CD4-positive, CD25-positive, alpha-beta regulatory T cell (primary cell): ENCODE data around the gene RABL3. TPM values are rescaled to one million over a fixed set of nuclear protein-coding genes. Genes with fewer than 3 reads are reported as not detected.
"Not testable (repeated sequence)": the region's sequence is repeated elsewhere in the genome, so short reads cannot be mapped to it uniquely, and the experiment has no call there.

ENCODE experiments used
- ATAC-seq, 2 donors: fragments of 150-1000 bp; cut with Tn5 transposase; one replicate each; pipeline ENCODE4 v1.10.0; 2021; ENCODE audit warnings: low read depth in 2 of 2, moderate number of reproducible peaks in 2 of 2, moderate library complexity in 1 of 2
- DNase-seq, 3 donors: peaks; one replicate each; pipeline versions ENCODE4 v3.0.0 to v3.0.0-alpha.2; 2012 to 2022; ENCODE audit warnings: mixed read lengths in 1 of 3
- H3K27ac ChIP-seq: one replicate; pipeline ENCODE4 v1.7.0; 2013; ENCODE audit warnings: mild to moderate bottlenecking, low read length; ENCODE audit not compliant: insufficient read depth, poor library complexity, severe bottlenecking
- H3K27me3 ChIP-seq: one replicate; pipeline ENCODE4 v1.7.0; 2013; ENCODE audit warnings: low read length; ENCODE audit not compliant: control insufficient read depth, insufficient read depth
- H3K36me3 ChIP-seq: one replicate; pipeline ENCODE4 v1.7.0; 2013; ENCODE audit warnings: mild to moderate bottlenecking, low read length, moderate library complexity; ENCODE audit not compliant: control insufficient read depth, insufficient read depth
- H3K4me1 ChIP-seq: 2 replicates; pipeline ENCODE4 v1.7.0; 2013; ENCODE audit warnings: mild to moderate bottlenecking, low read length; ENCODE audit not compliant: insufficient read depth, control insufficient read depth, poor library complexity, severe bottlenecking
- H3K4me3 ChIP-seq: one replicate; pipeline ENCODE4 v1.7.0; 2013; ENCODE audit warnings: low read depth, mild to moderate bottlenecking, low read length, moderate library complexity
- H3K9me3 ChIP-seq, 2 experiments: 1 replicate in 1 of 2; 2 replicates in 1 of 2; pipeline ENCODE4 v1.7.0; 2013; ENCODE audit warnings: low read length in 2 of 2, mild to moderate bottlenecking in 1 of 2, moderate library complexity in 1 of 2; ENCODE audit not compliant: control insufficient read depth in 2 of 2
- H3K27ac Mint-ChIP-seq, 3 donors: one replicate each; pipeline ENCODE4 v1.8.0; 2020 to 2022; ENCODE audit warnings: mild to moderate bottlenecking in 3 of 3, mixed read lengths in 3 of 3, moderate library complexity in 2 of 3
- H3K27me3 Mint-ChIP-seq: one replicate; pipeline ENCODE4 v1.8.0; 2022; ENCODE audit warnings: mild to moderate bottlenecking, mixed read lengths
- H3K36me3 Mint-ChIP-seq: one replicate; pipeline ENCODE4 v1.8.0; 2020; ENCODE audit warnings: mixed read lengths
- H3K4me1 Mint-ChIP-seq, 4 donors: one replicate each; pipeline ENCODE4 v1.8.0; 2020 to 2022; ENCODE audit warnings: mixed read lengths in 4 of 4, mild to moderate bottlenecking in 1 of 4
- H3K4me3 Mint-ChIP-seq, 4 donors: one replicate each; pipeline ENCODE4 v1.8.0; 2020 to 2022; ENCODE audit warnings: mild to moderate bottlenecking in 4 of 4, mixed read lengths in 4 of 4, moderate library complexity in 3 of 4
- H3K9me3 Mint-ChIP-seq, 7 donors: one replicate each; pipeline ENCODE4 v1.8.0; 2020 to 2022; ENCODE audit warnings: mixed read lengths in 7 of 7, mild to moderate bottlenecking in 3 of 7, moderate library complexity in 2 of 7
- polyA plus RNA-seq, 4 donors: library from polyadenylated mRNA; unstranded; fragments of 300-500 nt; fragmentation: Illumina TruSeq; gene quantifications; one replicate each; pipeline ENCODE4 v1.2.3, GENCODE V29; 2021
- total RNA-seq: library from RNA; stranded (reverse); gene quantifications from one replicate; pipeline ENCODE4 v1.2.3, GENCODE V29; 2022

Gene RABL3
- 16.3 TPM for total RNA-seq
- polyA plus RNA-seq = 10 to 100 TPM; 45.5 to 53.0 (median 48.8) TPM

DNA sequence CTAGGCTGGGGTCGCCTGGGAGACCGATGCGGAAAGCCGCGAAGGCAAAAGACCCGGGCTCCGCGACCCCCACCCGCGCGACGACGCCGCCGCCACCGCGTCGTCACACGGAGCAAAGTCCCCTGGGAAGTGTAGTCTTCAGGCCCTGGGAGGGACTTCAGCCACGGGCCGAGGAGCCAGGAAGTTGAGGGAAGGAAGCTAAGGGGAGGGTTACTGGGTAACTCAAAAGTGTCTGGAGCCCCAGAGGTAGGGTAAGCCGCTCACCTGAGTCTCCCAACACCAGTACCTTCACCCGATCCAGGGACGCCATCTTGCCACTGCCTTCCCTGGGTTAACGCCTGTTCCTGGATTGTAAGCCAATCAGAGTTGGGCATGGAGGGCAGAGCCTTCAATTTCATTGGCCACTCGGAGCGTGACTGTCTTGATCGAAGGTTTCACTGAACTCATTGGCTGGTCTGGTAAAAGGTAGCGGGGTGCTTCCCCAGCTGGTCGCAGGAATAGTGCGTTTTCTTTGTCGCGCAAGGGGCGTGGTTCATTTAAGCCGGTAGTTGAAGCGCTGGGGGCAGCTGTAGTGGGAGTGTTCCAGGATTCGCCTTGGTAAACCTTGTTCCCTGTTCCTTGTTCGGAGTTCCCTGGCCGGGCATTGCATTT lies at the start of gene RABL3, which contains the start of gene GTF2E1:
Gene RABL3, minus strand, starts transcription at position 319 of the 651 bp plus-strand sequence. Its CDS starts 9 bp downstream, at position 310.
Gene GTF2E1, plus strand, starts transcription at position 547 of the 651 bp plus-strand sequence. CDS start 7,809 bp downstream, outside the sequence.
- H3K36me3 Mint-ChIP-seq = peaks cover 4% of the 10 kb centered on the region
- H3K9me3 Mint-ChIP-seq = peaks cover 0 to 3% (median 0%) of the 10 kb centered on the region in 7 donors
- H3K27ac Mint-ChIP-seq = peak within 1 kb of the TSS; percentile 82 to 98 (median 97)
- H3K36me3 ChIP-seq = peaks cover 2% of the 10 kb centered on the region
- H3K27me3 Mint-ChIP-seq = no peaks in the 10 kb centered on the region
- peak within 1 kb of the TSS; percentile 93 to 96 (median 94) for H3K4me3 Mint-ChIP-seq
- H3K27ac ChIP-seq = peak within 1 kb of the TSS; percentile 99
- H3K4me3 ChIP-seq = peak within 1 kb of the TSS; percentile 99
- no peaks in the 10 kb centered on the region for H3K9me3 ChIP-seq
- H3K4me1 ChIP-seq = peaks cover 18% of the 10 kb centered on the region
- peak; percentile 97 to 99 (median 97) for DNase-seq
- H3K27me3 ChIP-seq = no peaks in the 10 kb centered on the region
- H3K4me1 Mint-ChIP-seq = peaks cover 20 to 53% (median 35%) of the 10 kb centered on the region in 4 donors
- peak; percentile 98 for ATAC-seq

- Histone ChIP-seq H3K27ac (no peak overlapping the region), H3K27me3 (no peaks in the 10 kb centered on the region), H3K9me3 (no peaks in the 10 kb centered on the region), H3K4me3 (no peak overlapping the region), H3K4me1 (no peaks in the 10 kb centered on the region), H3K36me3 (no peaks in the 10 kb centered on the region)
- no peak for ATAC-seq
- H3K4me1 Mint-ChIP-seq = peaks cover 0 to 14% (median 2%) of the 10 kb centered on the region in 4 donors
- H3K4me3 Mint-ChIP-seq = no peak overlapping the region
- H3K27ac Mint-ChIP-seq = peak overlapping the region in 1 of 3 donors; percentile 37
- no peaks in the 10 kb centered on the region for H3K36me3 Mint-ChIP-seq
- H3K27me3 Mint-ChIP-seq = no peaks in the 10 kb centered on the region
- no peaks in the 10 kb centered on the region for H3K9me3 Mint-ChIP-seq
- DNase-seq = no peak
These were observed 49.6 kb upstream of the RABL3 start for GRCh38 chr3:120791913-120792312.

DNA sequence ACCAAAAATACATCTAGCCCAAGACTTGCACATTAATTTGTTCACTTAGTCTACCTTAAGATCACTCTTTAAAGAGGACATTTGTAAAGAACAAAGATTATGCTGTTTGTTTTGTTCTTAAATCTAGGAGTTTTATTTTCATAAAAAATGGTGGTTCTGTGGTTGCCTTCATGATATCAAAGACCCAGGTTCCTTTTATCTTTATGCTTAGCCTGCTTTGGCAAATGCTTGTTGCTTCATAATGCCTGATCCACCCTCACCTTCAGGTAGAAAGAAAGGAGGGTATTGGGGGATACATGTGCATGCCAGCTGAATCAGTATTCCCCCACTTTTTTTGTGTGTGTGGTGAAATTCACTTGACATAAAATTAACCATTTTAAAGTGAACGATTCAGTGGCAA lies 48.7 kb upstream of the RABL3 start:
- DNase-seq = peak in 1 of 3 donors; percentile 10

GRCh38 chr3:120785832-120786231 lies 43.5 kb upstream of the RABL3 start:
- ATAC-seq, H3K4me1 ChIP-seq, H3K27ac Mint-ChIP-seq, DNase-seq, H3K27ac ChIP-seq, H3K9me3 ChIP-seq, H3K4me3 Mint-ChIP-seq, H3K9me3 Mint-ChIP-seq, H3K27me3 Mint-ChIP-seq, H3K4me1 Mint-ChIP-seq, H3K27me3 ChIP-seq, H3K4me3 ChIP-seq: not testable (repeated sequence)
- H3K36me3 ChIP-seq = peaks cover 12% of the 10 kb centered on the region
- peaks cover 19% of the 10 kb centered on the region for H3K36me3 Mint-ChIP-seq

More for the DNA sequence above, 48.7 kb upstream of the RABL3 start:
- no peak for ATAC-seq
- H3K27me3 Mint-ChIP-seq = no peaks in the 10 kb centered on the region
- H3K4me3 Mint-ChIP-seq = no peak overlapping the region
- Histone ChIP-seq H3K36me3 (no peaks in the 10 kb centered on the region), H3K4me3 (no peak overlapping the region), H3K27ac (no peak overlapping the region), H3K4me1 (no peaks in the 10 kb centered on the region), H3K27me3 (no peaks in the 10 kb centered on the region), H3K9me3 (no peaks in the 10 kb centered on the region)
- H3K27ac Mint-ChIP-seq = peak overlapping the region in 1 of 3 donors; percentile 37
- H3K36me3 Mint-ChIP-seq = no peaks in the 10 kb centered on the region
- no peaks in the 10 kb centered on the region for H3K9me3 Mint-ChIP-seq
- H3K4me1 Mint-ChIP-seq = peaks cover 0 to 14% (median 2%) of the 10 kb centered on the region in 4 donors

DNA sequence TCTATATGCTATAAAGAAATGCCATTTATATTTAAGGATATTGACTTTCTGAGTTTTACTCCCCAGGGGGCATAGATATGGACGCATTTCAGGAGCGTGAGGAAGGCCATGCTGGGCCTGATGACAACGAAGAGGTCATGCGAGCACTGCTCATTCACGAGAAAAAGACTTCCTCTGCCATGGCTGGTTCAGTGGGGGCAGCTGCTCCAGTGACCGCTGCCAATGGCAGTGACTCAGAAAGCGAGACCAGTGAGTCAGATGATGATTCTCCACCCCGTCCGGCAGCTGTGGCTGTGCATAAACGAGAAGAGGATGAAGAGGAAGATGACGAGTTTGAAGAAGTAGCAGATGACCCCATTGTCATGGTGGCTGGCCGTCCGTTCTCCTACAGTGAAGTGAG lies 38.7 kb upstream of the RABL3 start:
- no peak overlapping the region for H3K4me3 Mint-ChIP-seq

DNA sequence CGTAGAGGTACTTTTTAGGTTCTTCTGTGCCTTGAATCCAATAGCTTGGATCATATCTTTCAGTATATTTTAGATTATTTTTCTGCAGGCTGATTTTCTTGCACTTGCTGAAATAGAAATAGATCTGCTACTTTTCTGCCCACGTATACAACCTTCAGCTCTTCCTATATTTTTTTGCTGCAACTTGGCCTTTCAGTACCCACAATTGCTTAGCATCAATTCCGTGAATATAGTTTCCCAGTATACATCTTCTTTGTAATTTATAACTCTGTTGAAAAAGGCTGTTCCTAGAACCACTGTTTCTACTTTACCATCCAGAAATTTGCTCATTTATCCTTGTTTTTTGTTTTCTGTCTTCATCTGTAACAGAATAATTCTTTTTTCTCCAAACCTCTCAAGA lies 36.5 kb upstream of the RABL3 start:
- Mint-ChIP-seq H3K36me3 (peaks cover 25% of the 10 kb centered on the region), H3K9me3 (no peaks in the 10 kb centered on the region), H3K27me3 (no peaks in the 10 kb centered on the region), H3K4me1 (peaks cover 0 to 15% (median 7%) of the 10 kb centered on the region in 4 donors), H3K4me3 (no peak overlapping the region), H3K27ac (peak overlapping the region in 1 of 3 donors; percentile 10)
- ATAC-seq (no peak), DNase-seq (no peak)
- no peaks in the 10 kb centered on the region for H3K9me3 ChIP-seq
- no peaks in the 10 kb centered on the region for H3K4me1 ChIP-seq
- peaks cover 55% of the 10 kb centered on the region for H3K36me3 ChIP-seq
- no peaks in the 10 kb centered on the region for H3K27me3 ChIP-seq
- H3K4me3 ChIP-seq = no peak overlapping the region
- H3K27ac ChIP-seq = no peak overlapping the region

More for the DNA sequence above, 38.7 kb upstream of the RABL3 start:
- Mint-ChIP-seq H3K36me3 (peaks cover 33% of the 10 kb centered on the region), H3K27me3 (no peaks in the 10 kb centered on the region), H3K4me1 (peaks cover 0 to 15% (median 7%) of the 10 kb centered on the region in 4 donors), H3K9me3 (no peaks in the 10 kb centered on the region), H3K27ac (no peak overlapping the region)
- no peaks in the 10 kb centered on the region for H3K4me1 ChIP-seq
- H3K27ac ChIP-seq = no peak overlapping the region
- H3K36me3 ChIP-seq = peaks cover 38% of the 10 kb centered on the region
- no peaks in the 10 kb centered on the region for H3K27me3 ChIP-seq
- no peak for DNase-seq
- H3K9me3 ChIP-seq = no peaks in the 10 kb centered on the region
- no peak overlapping the region for H3K4me3 ChIP-seq
- no peak for ATAC-seq

DNA sequence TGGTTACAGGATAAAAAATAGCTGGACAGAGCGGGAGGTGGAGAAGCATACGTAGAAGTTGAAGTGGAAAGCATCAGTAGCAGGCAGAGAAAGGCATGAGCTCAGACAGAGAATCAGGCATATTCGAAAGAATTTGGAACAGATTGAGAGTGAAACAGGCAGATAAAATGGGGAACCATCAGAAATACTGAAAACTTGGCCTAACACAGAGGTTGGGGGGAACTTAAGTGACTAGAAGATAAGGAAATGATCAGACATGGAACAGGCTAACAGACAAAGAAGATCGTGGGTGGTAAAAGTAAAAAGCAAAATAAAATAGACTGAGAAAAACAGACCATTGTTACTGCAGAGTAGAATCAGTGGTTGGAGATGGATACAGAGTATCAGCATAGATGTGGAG lies 33.1 kb upstream of the RABL3 start:
- Histone ChIP-seq H3K4me3 (no peak overlapping the region), H3K4me1 (no peaks in the 10 kb centered on the region), H3K36me3 (peaks cover 55% of the 10 kb centered on the region), H3K27ac (no peak overlapping the region), H3K27me3 (no peaks in the 10 kb centered on the region), H3K9me3 (no peaks in the 10 kb centered on the region)
- H3K4me3 Mint-ChIP-seq = no peak overlapping the region
- DNase-seq = no peak
- peaks cover 20% of the 10 kb centered on the region for H3K36me3 Mint-ChIP-seq
- H3K27ac Mint-ChIP-seq = no peak overlapping the region
- H3K27me3 Mint-ChIP-seq = no peaks in the 10 kb centered on the region
- peaks cover 10 to 19% (median 12%) of the 10 kb centered on the region in 4 donors for H3K4me1 Mint-ChIP-seq
- H3K9me3 Mint-ChIP-seq = no peaks in the 10 kb centered on the region
- ATAC-seq = no peak

GRCh38 chr3:120773932-120774331 lies 31.6 kb upstream of the RABL3 start:
- Histone ChIP-seq H3K27ac (no peak overlapping the region), H3K4me1 (no peaks in the 10 kb centered on the region), H3K9me3 (no peaks in the 10 kb centered on the region), H3K27me3 (no peaks in the 10 kb centered on the region), H3K36me3 (peaks cover 45% of the 10 kb centered on the region), H3K4me3 (no peak overlapping the region)
- ATAC-seq (no peak), DNase-seq (peak in 1 of 3 donors; percentile 33)
- no peak overlapping the region for H3K4me3 Mint-ChIP-seq
- peaks cover 5 to 22% (median 21%) of the 10 kb centered on the region in 4 donors for H3K4me1 Mint-ChIP-seq
- no peaks in the 10 kb centered on the region for H3K9me3 Mint-ChIP-seq
- H3K27ac Mint-ChIP-seq = no peak overlapping the region
- no peaks in the 10 kb centered on the region for H3K27me3 Mint-ChIP-seq
- H3K36me3 Mint-ChIP-seq = peaks cover 22% of the 10 kb centered on the region
